ENCODE results near the gene KRTAP5-9.
"Not testable (repeated sequence)": the region's sequence is repeated elsewhere in the genome, so short reads cannot be mapped to it uniquely, and the experiment has no call there.

KRTAP5-9 gene

DNA sequence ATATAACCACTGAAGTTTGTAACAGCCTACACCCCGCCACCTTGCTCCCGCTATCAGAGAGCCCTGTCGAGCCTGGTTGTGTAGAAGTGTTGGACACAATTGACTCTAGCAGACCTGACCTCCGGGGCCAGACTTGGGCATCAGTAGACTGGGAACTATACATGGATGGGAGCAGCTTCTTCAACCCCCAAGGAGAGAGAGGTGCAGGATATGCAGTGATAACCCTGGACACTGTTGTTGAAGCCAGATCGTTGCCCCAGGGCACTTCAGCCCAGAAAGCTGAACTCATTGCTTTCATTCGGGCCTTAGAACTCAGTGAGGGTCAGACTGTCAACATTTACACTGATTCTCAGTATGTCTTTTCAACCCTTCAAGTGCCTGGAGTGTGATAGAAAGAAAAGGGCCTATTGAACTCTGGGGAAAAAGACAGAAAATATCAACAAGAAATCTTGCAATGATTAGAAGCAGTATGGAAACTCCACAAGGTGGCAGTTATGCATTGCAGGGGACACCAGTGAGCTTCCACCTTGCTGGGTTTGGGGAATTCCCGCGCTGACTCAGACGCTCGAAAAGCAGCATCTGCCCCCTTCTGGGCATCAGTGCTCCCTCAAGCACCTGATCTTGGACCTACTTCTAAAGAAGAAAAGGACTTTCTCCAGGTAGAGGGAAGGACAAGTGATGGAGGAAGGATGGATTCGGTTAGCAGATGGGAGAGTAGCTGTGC is 40.8 kb downstream of the KRTAP5-9 start:
- DNase-seq, result not testable (repeated sequence)

DNA sequence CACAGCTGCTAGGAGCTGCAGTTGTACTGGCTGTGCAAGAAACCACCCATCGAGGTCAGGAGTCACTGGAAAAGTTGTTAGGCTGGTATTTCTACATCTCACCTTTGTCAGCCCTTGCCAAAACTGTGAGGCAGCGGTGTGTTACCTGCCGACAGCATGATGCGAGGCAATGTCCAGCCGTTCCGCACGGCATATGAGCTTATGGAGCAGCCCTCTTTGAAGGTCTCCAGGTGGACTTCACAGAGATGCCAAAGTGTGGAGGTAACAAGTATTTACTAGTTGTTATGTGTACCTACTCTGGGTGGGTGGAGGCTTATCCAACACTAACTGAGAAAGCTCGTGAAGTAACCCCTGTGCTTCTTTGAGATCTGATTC is 41.3 kb downstream of the KRTAP5-9 start:
- not testable (repeated sequence) for DNase-seq

Measured in NCI-H2107 (cell line).